HepG2 (cell line): ENCODE measurements around the gene BHLHE23. TPM values are rescaled to one million over a fixed set of nuclear protein-coding genes. Genes with fewer than 3 reads are reported as not detected.

Experiments
- EHMT2 ChIP-seq: fragments of 200-600 bp; sonication (generic); IDR thresholded peaks from 2 replicates; pipeline ENCODE4 v1.7.0; 2017; ENCODE audit warnings: antibody characterized with exemption, low read depth, low read length, borderline replicate concordance
- FOSL1 ChIP-seq: sonication (generic); formaldehyde crosslinking; IDR thresholded peaks from 2 replicates; pipeline ENCODE4 v1.9.0; 2021; ENCODE audit warnings: missing genetic modification reagents, borderline replicate concordance
- KLF12 ChIP-seq: sonication (generic); formaldehyde crosslinking; IDR thresholded peaks from 2 replicates; pipeline ENCODE4 v1.4.0; 2020; ENCODE audit warnings: missing genetic modification reagents, borderline replicate concordance
- KLF6 ChIP-seq: IDR thresholded peaks from 2 replicates; pipeline ENCODE4 v1.8.0; 2016; ENCODE audit warnings: missing biosample characterization, missing genetic modification reagents
- MZF1 ChIP-seq: sonication (generic); formaldehyde crosslinking; IDR thresholded peaks from 2 replicates; pipeline ENCODE4 v1.8.1; 2023; ENCODE audit warnings: mild to moderate bottlenecking, missing genetic modification reagents, borderline replicate concordance
- NFE2L1 ChIP-seq: sonication (generic); formaldehyde crosslinking; IDR thresholded peaks from 2 replicates; pipeline ENCODE4 v1.4.0; 2020; ENCODE audit warnings: missing genetic modification reagents, mild to moderate bottlenecking, borderline replicate concordance
- SRSF4 ChIP-seq: fragments of 200-400 bp; formaldehyde crosslinking; IDR thresholded peaks from one replicate; pipeline ENCODE4 v1.6.1; 2018; ENCODE audit warnings: mild to moderate bottlenecking, low read depth, low read length, moderate library complexity; ENCODE audit not compliant: poor library complexity, severe bottlenecking
- TOPORS ChIP-seq: sonication (generic); formaldehyde crosslinking; IDR thresholded peaks from 2 replicates; pipeline ENCODE4 v1.8.0; 2023; ENCODE audit warnings: mild to moderate bottlenecking, missing genetic modification reagents
- TRIM24 ChIP-seq: sonication (generic); formaldehyde crosslinking; IDR thresholded peaks from 2 replicates; pipeline ENCODE4 v1.8.0; 2022; ENCODE audit warnings: mild to moderate bottlenecking, missing genetic modification reagents
- ZNF251 ChIP-seq: sonication (generic); formaldehyde crosslinking; IDR thresholded peaks from 2 replicates; pipeline ENCODE4 v1.9.0; 2021; ENCODE audit warnings: mild to moderate bottlenecking, missing genetic modification reagents
- ZNF256 ChIP-seq: sonication (generic); formaldehyde crosslinking; conservative IDR thresholded peaks from 2 replicates; pipeline ENCODE4 v1.4.0; 2020; ENCODE audit warnings: missing genetic modification reagents
- ZNF382 ChIP-seq: sonication (generic); formaldehyde crosslinking; IDR thresholded peaks from 2 replicates; pipeline ENCODE4 v1.5.0; 2020; ENCODE audit warnings: missing genetic modification reagents, mild to moderate bottlenecking, borderline replicate concordance
- ZNF460 ChIP-seq: sonication (generic); formaldehyde crosslinking; IDR thresholded peaks from 2 replicates; pipeline ENCODE4 v1.5.1; 2020; ENCODE audit warnings: missing genetic modification reagents, mild to moderate bottlenecking, borderline replicate concordance
- polyA plus RNA-seq, 8 experiments: library from polyadenylated mRNA; depleted of rRNA in 3 of 8; stranded (reverse) in 7 of 8; unstranded in 1 of 8; fragments of >200 nt; fragmentation: Illumina TruSeq in 4 of 8; extraction: Trizol in 4 of 8; gene quantifications; 2 replicates each; pipeline versions ENCODE4 v1.2.1 to v1.2.3, GENCODE V29; 2011 to 2016; ENCODE audit warnings: low read depth in 4 of 8, missing spikeins in 1 of 8, mixed read lengths in 1 of 8; ENCODE audit not compliant: insufficient read depth in 1 of 8
- total RNA-seq, 5 experiments: library from RNA; depleted of rRNA; stranded (reverse); fragments of >200 nt; fragmentation: Illumina TruSeq; extraction: Trizol; gene quantifications; 2 replicates each; pipeline ENCODE4 v1.2.3, GENCODE V29; 2016; ENCODE audit warnings: low read depth in 1 of 5
- TF ChIP-seq, protein P1 (sequence below): IDR thresholded peaks from 2 replicates; pipeline ENCODE4 v1.6.1; 2016; ENCODE audit warnings: missing compliant biosample characterization, missing genetic modification reagents, borderline replicate concordance
- TF ChIP-seq, protein P2 (sequence below): sonication (generic); formaldehyde crosslinking; conservative IDR thresholded peaks from 2 replicates; pipeline ENCODE4 v1.4.0; 2020; ENCODE audit warnings: missing genetic modification reagents
- TF ChIP-seq, protein P3 (sequence below): sonication (generic); formaldehyde crosslinking; IDR thresholded peaks from 2 replicates; pipeline ENCODE4 v1.9.0; 2022; ENCODE audit warnings: low read depth, missing genetic modification reagents
- TF ChIP-seq, protein P4 (sequence below): sonication (generic); formaldehyde crosslinking; IDR thresholded peaks from 2 replicates; pipeline ENCODE4 v1.4.0; 2020; ENCODE audit warnings: missing genetic modification reagents
- TF ChIP-seq, protein P5 (sequence below): sonication (generic); formaldehyde crosslinking; IDR thresholded peaks from 2 replicates; pipeline ENCODE4 v1.4.0; 2020; ENCODE audit warnings: mild to moderate bottlenecking, missing genetic modification reagents

Gene BHLHE23
- total and polyA plus RNA-seq, 2 of the 13 experiments (the other 11 are each of a cell fraction or from before 2014, with no cell fraction given): not detected

DNA sequence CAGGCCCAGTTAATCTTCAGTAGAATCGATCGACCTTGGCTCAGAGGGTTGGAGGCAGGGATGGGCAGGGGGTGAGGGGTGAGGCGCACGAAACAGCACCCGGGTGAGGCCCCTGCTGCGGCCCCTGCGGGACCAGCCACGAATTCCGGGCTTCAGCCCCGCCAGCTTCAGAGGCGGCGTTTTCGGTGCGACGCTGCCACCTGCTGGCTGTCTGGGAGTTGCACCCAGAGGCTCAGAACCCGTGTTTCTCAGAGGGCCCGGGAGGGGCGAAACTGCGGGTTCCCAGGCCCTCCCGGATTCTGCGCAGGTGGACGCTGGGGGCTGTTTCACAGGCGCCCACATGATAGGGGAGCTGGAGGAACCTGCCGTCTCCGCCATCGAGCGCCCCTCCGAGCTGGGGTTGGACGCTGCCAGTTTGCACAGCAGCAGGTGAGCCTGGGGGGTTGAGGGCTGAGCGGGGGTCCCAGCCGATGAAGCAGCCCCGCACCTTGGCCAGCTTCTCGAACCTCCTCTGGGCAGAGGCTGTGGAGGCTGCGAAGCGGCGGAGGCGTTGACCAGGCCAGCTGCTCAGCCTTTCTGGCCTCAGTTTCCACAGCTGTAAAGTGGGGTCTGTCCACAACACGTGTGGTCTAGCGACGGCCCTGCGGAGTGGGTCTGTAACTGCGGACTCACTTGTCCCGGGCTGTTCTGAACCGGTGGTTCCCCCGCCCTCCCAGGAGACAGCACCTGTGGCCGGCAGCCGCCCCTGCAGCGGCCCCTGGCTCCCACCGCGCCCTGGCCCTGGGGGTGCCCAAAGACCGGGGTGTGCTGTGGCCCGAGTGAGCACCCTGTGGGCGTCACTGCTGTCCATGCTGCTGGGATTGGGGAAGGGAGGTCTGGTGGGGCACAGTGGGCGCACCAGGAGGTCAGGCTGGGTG lies 2.5 kb upstream of the BHLHE23 start (continued):
- TF ChIP-seq, protein P1, sequence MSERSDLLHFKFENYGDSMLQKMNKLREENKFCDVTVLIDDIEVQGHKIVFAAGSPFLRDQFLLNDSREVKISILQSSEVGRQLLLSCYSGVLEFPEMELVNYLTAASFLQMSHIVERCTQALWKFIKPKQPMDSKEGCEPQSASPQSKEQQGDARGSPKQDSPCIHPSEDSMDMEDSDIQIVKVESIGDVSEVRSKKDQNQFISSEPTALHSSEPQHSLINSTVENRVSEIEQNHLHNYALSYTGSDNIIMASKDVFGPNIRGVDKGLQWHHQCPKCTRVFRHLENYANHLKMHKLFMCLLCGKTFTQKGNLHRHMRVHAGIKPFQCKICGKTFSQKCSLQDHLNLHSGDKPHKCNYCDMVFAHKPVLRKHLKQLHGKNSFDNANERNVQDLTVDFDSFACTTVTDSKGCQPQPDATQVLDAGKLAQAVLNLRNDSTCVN (CRISPR knock-in tag): peak; percentile 51; the same call in 1 of the 2 replicates
- TF ChIP-seq, protein P2, sequence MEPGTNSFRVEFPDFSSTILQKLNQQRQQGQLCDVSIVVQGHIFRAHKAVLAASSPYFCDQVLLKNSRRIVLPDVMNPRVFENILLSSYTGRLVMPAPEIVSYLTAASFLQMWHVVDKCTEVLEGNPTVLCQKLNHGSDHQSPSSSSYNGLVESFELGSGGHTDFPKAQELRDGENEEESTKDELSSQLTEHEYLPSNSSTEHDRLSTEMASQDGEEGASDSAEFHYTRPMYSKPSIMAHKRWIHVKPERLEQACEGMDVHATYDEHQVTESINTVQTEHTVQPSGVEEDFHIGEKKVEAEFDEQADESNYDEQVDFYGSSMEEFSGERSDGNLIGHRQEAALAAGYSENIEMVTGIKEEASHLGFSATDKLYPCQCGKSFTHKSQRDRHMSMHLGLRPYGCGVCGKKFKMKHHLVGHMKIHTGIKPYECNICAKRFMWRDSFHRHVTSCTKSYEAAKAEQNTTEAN (CRISPR knock-in tag): 0 out of 2 replicates have a peak, but pooled peaks have one; percentile 37
- TF ChIP-seq, protein P3, sequence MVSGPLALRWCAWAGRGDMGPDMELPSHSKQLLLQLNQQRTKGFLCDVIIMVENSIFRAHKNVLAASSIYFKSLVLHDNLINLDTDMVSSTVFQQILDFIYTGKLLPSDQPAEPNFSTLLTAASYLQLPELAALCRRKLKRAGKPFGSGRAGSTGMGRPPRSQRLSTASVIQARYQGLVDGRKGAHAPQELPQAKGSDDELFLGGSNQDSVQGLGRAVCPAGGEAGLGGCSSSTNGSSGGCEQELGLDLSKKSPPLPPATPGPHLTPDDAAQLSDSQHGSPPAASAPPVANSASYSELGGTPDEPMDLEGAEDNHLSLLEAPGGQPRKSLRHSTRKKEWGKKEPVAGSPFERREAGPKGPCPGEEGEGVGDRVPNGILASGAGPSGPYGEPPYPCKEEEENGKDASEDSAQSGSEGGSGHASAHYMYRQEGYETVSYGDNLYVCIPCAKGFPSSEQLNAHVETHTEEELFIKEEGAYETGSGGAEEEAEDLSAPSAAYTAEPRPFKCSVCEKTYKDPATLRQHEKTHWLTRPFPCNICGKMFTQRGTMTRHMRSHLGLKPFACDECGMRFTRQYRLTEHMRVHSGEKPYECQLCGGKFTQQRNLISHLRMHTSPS (CRISPR knock-in tag): peak; percentile 24; the same call in 1 of the 2 replicates
- TF ChIP-seq KLF6 (CRISPR knock-in tag): peak; percentile 81; the same call in 1 of the 2 replicates
- TF ChIP-seq NFE2L1 (CRISPR knock-in tag): no peak
- no peak for TF ChIP-seq ZNF460 (CRISPR knock-in tag)
- TF ChIP-seq ZNF251 (CRISPR knock-in tag): no peak
- TF ChIP-seq TOPORS (CRISPR knock-in tag): no peak
- TF ChIP-seq KLF12 (CRISPR knock-in tag): no peak
- TF ChIP-seq, protein P4, sequence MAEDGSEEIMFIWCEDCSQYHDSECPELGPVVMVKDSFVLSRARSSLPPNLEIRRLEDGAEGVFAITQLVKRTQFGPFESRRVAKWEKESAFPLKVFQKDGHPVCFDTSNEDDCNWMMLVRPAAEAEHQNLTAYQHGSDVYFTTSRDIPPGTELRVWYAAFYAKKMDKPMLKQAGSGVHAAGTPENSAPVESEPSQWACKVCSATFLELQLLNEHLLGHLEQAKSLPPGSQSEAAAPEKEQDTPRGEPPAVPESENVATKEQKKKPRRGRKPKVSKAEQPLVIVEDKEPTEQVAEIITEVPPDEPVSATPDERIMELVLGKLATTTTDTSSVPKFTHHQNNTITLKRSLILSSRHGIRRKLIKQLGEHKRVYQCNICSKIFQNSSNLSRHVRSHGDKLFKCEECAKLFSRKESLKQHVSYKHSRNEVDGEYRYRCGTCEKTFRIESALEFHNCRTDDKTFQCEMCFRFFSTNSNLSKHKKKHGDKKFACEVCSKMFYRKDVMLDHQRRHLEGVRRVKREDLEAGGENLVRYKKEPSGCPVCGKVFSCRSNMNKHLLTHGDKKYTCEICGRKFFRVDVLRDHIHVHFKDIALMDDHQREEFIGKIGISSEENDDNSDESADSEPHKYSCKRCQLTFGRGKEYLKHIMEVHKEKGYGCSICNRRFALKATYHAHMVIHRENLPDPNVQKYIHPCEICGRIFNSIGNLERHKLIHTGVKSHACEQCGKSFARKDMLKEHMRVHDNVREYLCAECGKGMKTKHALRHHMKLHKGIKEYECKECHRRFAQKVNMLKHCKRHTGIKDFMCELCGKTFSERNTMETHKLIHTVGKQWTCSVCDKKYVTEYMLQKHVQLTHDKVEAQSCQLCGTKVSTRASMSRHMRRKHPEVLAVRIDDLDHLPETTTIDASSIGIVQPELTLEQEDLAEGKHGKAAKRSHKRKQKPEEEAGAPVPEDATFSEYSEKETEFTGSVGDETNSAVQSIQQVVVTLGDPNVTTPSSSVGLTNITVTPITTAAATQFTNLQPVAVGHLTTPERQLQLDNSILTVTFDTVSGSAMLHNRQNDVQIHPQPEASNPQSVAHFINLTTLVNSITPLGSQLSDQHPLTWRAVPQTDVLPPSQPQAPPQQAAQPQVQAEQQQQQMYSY (CRISPR knock-in tag): no peak
- TF ChIP-seq SRSF4: no peak
- TF ChIP-seq ZNF256: no peak; the same call in 1 of the 2 replicates
- TF ChIP-seq EHMT2: no peak
- TF ChIP-seq FOSL1: no peak
- no peak for TF ChIP-seq MZF1 (CRISPR knock-in tag)
- TF ChIP-seq, protein P5, sequence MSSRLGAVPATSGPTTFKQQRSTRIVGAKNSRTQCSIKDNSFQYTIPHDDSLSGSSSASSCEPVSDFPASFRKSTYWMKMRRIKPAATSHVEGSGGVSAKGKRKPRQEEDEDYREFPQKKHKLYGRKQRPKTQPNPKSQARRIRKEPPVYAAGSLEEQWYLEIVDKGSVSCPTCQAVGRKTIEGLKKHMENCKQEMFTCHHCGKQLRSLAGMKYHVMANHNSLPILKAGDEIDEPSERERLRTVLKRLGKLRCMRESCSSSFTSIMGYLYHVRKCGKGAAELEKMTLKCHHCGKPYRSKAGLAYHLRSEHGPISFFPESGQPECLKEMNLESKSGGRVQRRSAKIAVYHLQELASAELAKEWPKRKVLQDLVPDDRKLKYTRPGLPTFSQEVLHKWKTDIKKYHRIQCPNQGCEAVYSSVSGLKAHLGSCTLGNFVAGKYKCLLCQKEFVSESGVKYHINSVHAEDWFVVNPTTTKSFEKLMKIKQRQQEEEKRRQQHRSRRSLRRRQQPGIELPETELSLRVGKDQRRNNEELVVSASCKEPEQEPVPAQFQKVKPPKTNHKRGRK (CRISPR knock-in tag): no peak
- no peak for TF ChIP-seq ZNF382
- no peak for TF ChIP-seq TRIM24
